Body of pancreas (tissue), 4 donors: ENCODE results near the gene IFT25. TPM values are rescaled to one million over a fixed set of nuclear protein-coding genes. Genes with fewer than 3 reads are reported as not detected.

Experiments used
- ATAC-seq: fragments of 150-250 bp; one replicate; pipeline ENCODE4 v1.9.1; 2016
- DNase-seq, 4 donors: peaks; one replicate each; pipeline ENCODE4 v3.0.0-alpha.2; 2019
- H3K27ac ChIP-seq, 4 donors: fragments of 200-600 bp; sonication (generic); 1 replicate in 3 of 4; 2 replicates in 1 of 4; pipeline versions ENCODE4 v1.5.1 to v1.6.1; 2016 to 2019; ENCODE audit warnings: mild to moderate bottlenecking in 1 of 4, mixed read lengths in 1 of 4, moderate library complexity in 1 of 4
- H3K27me3 ChIP-seq, 2 donors: fragments of 200-600 bp; sonication (generic); one replicate each; pipeline ENCODE4 v1.6.0; 2016; ENCODE audit warnings: mild to moderate bottlenecking in 1 of 2
- H3K36me3 ChIP-seq, 2 donors: fragments of 200-600 bp; sonication (generic); replicated peaks in 1 of 2; 2 replicates each; pipeline ENCODE4 v1.5.1; 2016; ENCODE audit warnings: low read depth in 2 of 2; ENCODE audit not compliant: insufficient read depth in 1 of 2
- H3K4me1 ChIP-seq: fragments of 200-600 bp; sonication (generic); one replicate; pipeline ENCODE4 v1.6.0; 2016
- H3K4me3 ChIP-seq, 2 donors: fragments of 200-600 bp; sonication (generic); 1 replicate in 1 of 2; 2 replicates in 1 of 2; pipeline ENCODE4 v1.5.1; 2016 to 2019
- H3K9me3 ChIP-seq, 3 donors: fragments of 200-600 bp; sonication (generic); 1 replicate in 2 of 3; 2 replicates in 1 of 3; pipeline ENCODE4 v1.5.1; 2016
- CTCF ChIP-seq, 7 experiments: fragments of 450-650 bp in 4 of 7; fragments of 200-600 bp in 3 of 7; sonication (generic) in 3 of 7; IDR thresholded peaks; one replicate each; pipeline ENCODE4 v1.5.1; 2016 to 2019; ENCODE audit warnings: antibody characterized with exemption in 7 of 7
- POLR2A ChIP-seq, 3 donors: fragments of 450-650 bp; IDR thresholded peaks; one replicate each; pipeline ENCODE4 v1.6.1; 2016; ENCODE audit warnings: antibody characterized with exemption in 3 of 3, mild to moderate bottlenecking in 2 of 3
- WGBS, 2 donors: methylation state at CpG; one replicate each; pipeline ENCODE4 v1.1.5; 2017; 5-methylcytosine and 5-hydroxymethylcytosine counted together
- intact Hi-C: fragments of 100-400 bp; cut with DNase I; formaldehyde crosslinking; loops from one replicate; pipeline ENCODE4 v1.15.1; 2023
- total RNA-seq, 2 donors: library from RNA; depleted of rRNA; stranded (reverse); fragments of >200 nt; gene quantifications; one replicate each; pipeline ENCODE4 v1.1.0, GENCODE V29; 2016

Gene IFT25
- total RNA-seq, 2 donors from 2014 or later: 6.6 to 17.6 TPM

GRCh38 chr1:53967409-53968124 is 22.1 kb upstream of the IFT25 start:
- intact Hi-C loops: no loop called here
- Histone ChIP-seq H3K27ac (no peak overlapping the region), H3K4me1 (no peaks in the 10 kb centered on the region), H3K4me3 (no peak overlapping the region), H3K36me3 (peaks cover 0 to 2% of the 10 kb centered on the region in 2 donors), H3K27me3 (no peaks in the 10 kb centered on the region), H3K9me3 (no peaks in the 10 kb centered on the region)
- 85 to 91% methylated on average over 5 to 7 of the region's 7 CpGs for WGBS, 2 donors
- TF ChIP-seq POLR2A (IDR thresholded peaks at IDR 0.05): no peak
- TF ChIP-seq CTCF (IDR thresholded peaks at IDR 0.05): no peak
- no peak for ATAC-seq
- no peak for DNase-seq

- ATAC-seq: no peak
- H3K4me3 ChIP-seq: no peak overlapping the region
- no peak overlapping the region for H3K27ac ChIP-seq
- no peak for DNase-seq
- intact Hi-C loops: no loop called here
- no peaks in the 10 kb centered on the region for H3K9me3 ChIP-seq
- H3K27me3 ChIP-seq: no peaks in the 10 kb centered on the region
- WGBS, 2 donors: 58 to 60% methylated on average over 3 of the region's 3 CpGs
- TF ChIP-seq POLR2A (IDR thresholded peaks at IDR 0.05): no peak
- no peak for TF ChIP-seq CTCF (IDR thresholded peaks at IDR 0.05)
- H3K4me1 ChIP-seq: no peaks in the 10 kb centered on the region
- H3K36me3 ChIP-seq: peaks cover 0 to 6% of the 10 kb centered on the region in 2 donors
These were observed 21.3 kb upstream of the IFT25 start for GRCh38 chr1:53966794-53967193.

GRCh38 chr1:53964109-53964508 is 18.6 kb upstream of the IFT25 start:
- intact Hi-C loops: no loop called here
- TF ChIP-seq POLR2A (IDR thresholded peaks at IDR 0.05) (no peak), CTCF (IDR thresholded peaks at IDR 0.05) (no peak)
- no peak overlapping the region for H3K27ac ChIP-seq
- no peaks in the 10 kb centered on the region for H3K4me1 ChIP-seq
- H3K36me3 ChIP-seq: peaks cover 0 to 9% of the 10 kb centered on the region in 2 donors
- DNase-seq (no peak), ATAC-seq (no peak)
- 72 to 80% methylated on average over 5 of the region's 5 CpGs for WGBS, 2 donors
- no peaks in the 10 kb centered on the region for H3K9me3 ChIP-seq
- no peak overlapping the region for H3K4me3 ChIP-seq
- no peaks in the 10 kb centered on the region for H3K27me3 ChIP-seq

GRCh38 chr1:53963460-53963859 is 18.0 kb upstream of the IFT25 start:
- H3K36me3 ChIP-seq: peaks cover 0 to 7% of the 10 kb centered on the region in 2 donors
- no peak overlapping the region for H3K27ac ChIP-seq
- H3K27me3 ChIP-seq: no peaks in the 10 kb centered on the region
- TF ChIP-seq POLR2A (IDR thresholded peaks at IDR 0.05) (no peak), CTCF (IDR thresholded peaks at IDR 0.05) (no peak)
- no peaks in the 10 kb centered on the region for H3K9me3 ChIP-seq
- no peak overlapping the region for H3K4me3 ChIP-seq
- DNase-seq: no peak
- ATAC-seq: no peak
- 71 to 95% methylated on average over 4 of the region's 4 CpGs for WGBS, 2 donors
- intact Hi-C loops: no loop called here
- H3K4me1 ChIP-seq: no peaks in the 10 kb centered on the region

- peaks cover 0 to 7% of the 10 kb centered on the region in 2 donors for H3K36me3 ChIP-seq
These were observed 16.9 kb upstream of the IFT25 start for GRCh38 chr1:53962395-53962794.

More at GRCh38 chr1:53962395-53962794, 16.9 kb upstream of the IFT25 start:
- TF ChIP-seq POLR2A (IDR thresholded peaks at IDR 0.05): no peak
- no peak for TF ChIP-seq CTCF (IDR thresholded peaks at IDR 0.05)
- Histone ChIP-seq H3K4me3 (no peak overlapping the region), H3K4me1 (peaks cover 2% of the 10 kb centered on the region), H3K9me3 (no peaks in the 10 kb centered on the region), H3K27me3 (no peaks in the 10 kb centered on the region), H3K27ac (no peak overlapping the region)
- WGBS, 2 donors: 89 to 91% methylated on average over 4 of the region's 4 CpGs
- DNase-seq (no peak), ATAC-seq (no peak)
- intact Hi-C loops: no loop called here
